H1 (cell line): ENCODE measurements around the gene BBS9. TPM values are rescaled to one million over a fixed set of nuclear protein-coding genes. Genes with fewer than 3 reads are reported as not detected.

Source experiments
- CEBPB ChIP-seq: IDR thresholded peaks from 2 replicates; pipeline ENCODE4 v1.6.1; 2012; ENCODE audit warnings: low read depth, low read length
- CHD1 ChIP-seq: IDR thresholded peaks from 2 replicates; pipeline ENCODE4 v1.6.1; 2012; ENCODE audit warnings: low read depth, low read length, improper control_type of control experiment
- CHD2 ChIP-seq: IDR thresholded peaks from 2 replicates; pipeline ENCODE4 v1.6.1; 2012; ENCODE audit warnings: low read length, improper control_type of control experiment
- HDAC2 ChIP-seq, 2 experiments: fragments of 300-600 bp in 1 of 2; sonication (generic) in 1 of 2; IDR thresholded peaks; 2 replicates each; pipeline ENCODE4 v1.6.1; 2011 to 2012; ENCODE audit warnings: low read depth in 2 of 2, low read length in 2 of 2, mild to moderate bottlenecking in 2 of 2, moderate library complexity in 2 of 2, borderline replicate concordance in 1 of 2, inconsistent platforms in 1 of 2
- KDM1A ChIP-seq: fragments of 200-600, 300-600 bp; sonication (generic); IDR thresholded peaks from 2 replicates; pipeline ENCODE4 v1.7.1; 2016; ENCODE audit warnings: mild to moderate bottlenecking, low read length, borderline replicate concordance
- KDM4A ChIP-seq: IDR thresholded peaks from one replicate; pipeline ENCODE4 v1.7.1; 2012; ENCODE audit warnings: low read depth, mild to moderate bottlenecking, moderate library complexity, low read length, inconsistent platforms; ENCODE audit not compliant: severe bottlenecking
- POLR2A ChIP-seq, 2 experiments: IDR thresholded peaks; 1 replicate in 1 of 2; 2 replicates in 1 of 2; pipeline ENCODE4 v1.6.1; 2011; ENCODE audit warnings: low read depth in 2 of 2, low read length in 2 of 2, mild to moderate bottlenecking in 2 of 2; ENCODE audit errors: control extremely low read depth in 1 of 2
- RFX5 ChIP-seq: IDR thresholded peaks from 2 replicates; pipeline ENCODE4 v1.6.1; 2011; ENCODE audit warnings: low read depth, low read length, improper control_type of control experiment, borderline replicate concordance
- RNF2 ChIP-seq: fragments of 200-900, 300-1000 bp; sonication (generic); IDR thresholded peaks from 2 replicates; pipeline ENCODE4 v1.7.1; 2016; ENCODE audit warnings: borderline replicate concordance, low read depth, mild to moderate bottlenecking, antibody characterized with exemption, low read length; ENCODE audit not compliant: poor library complexity, severe bottlenecking; ENCODE audit errors: missing control alignments
- SIRT6 ChIP-seq: IDR thresholded peaks from one replicate; pipeline ENCODE4 v1.7.1; 2012; ENCODE audit warnings: low read length, inconsistent platforms
- SP2 ChIP-seq: IDR thresholded peaks from 2 replicates; pipeline ENCODE4 v1.6.1; 2012; ENCODE audit warnings: mild to moderate bottlenecking, low read length, inconsistent platforms
- SRF ChIP-seq: IDR thresholded peaks from 2 replicates; pipeline ENCODE4 v1.6.1; 2011; ENCODE audit warnings: mild to moderate bottlenecking, low read depth, low read length, moderate library complexity
- polyA plus RNA-seq, 7 experiments: library from polyadenylated mRNA; depleted of rRNA in 3 of 7; stranded (reverse) in 5 of 7; unstranded in 2 of 7; fragments of >200 nt in 5 of 7; fragments of 200-250 nt in 2 of 7; gene quantifications; 1 replicate in 5 of 7; 2 replicates in 1 of 7; 4 replicates in 1 of 7; pipeline versions ENCODE4 v1.2.1 to v1.2.3, GENCODE V29; 2011 to 2013; ENCODE audit warnings: missing spikeins in 2 of 7, mixed read lengths in 2 of 7
- total RNA-seq: library from RNA; stranded (reverse); fragmentation: NEBNext Ultra II Directional; extraction: Animal tissue kit (Norgen Biotek cat#: 25700); gene quantifications from 2 replicates; pipeline ENCODE4 v1.2.1, GENCODE V29; 2021
- TF ChIP-seq, protein P1 (sequence below): fragments of 300-600 bp; sonication (generic); IDR thresholded peaks from 2 replicates; pipeline ENCODE4 v1.7.1; 2012; ENCODE audit warnings: low read length, moderate library complexity, mild to moderate bottlenecking, inconsistent platforms; ENCODE audit not compliant: insufficient replicate concordance

BBS9 gene
- total and polyA plus RNA-seq, 2 of the 8 experiments (the other 6 are each of a cell fraction or from before 2014, with no cell fraction given) = 22.3 to 37.0 TPM

GRCh38 chr7:33632322-33632721 is 503.0 kb downstream of the BBS9 start (continued):
- TF ChIP-seq, protein P1, sequence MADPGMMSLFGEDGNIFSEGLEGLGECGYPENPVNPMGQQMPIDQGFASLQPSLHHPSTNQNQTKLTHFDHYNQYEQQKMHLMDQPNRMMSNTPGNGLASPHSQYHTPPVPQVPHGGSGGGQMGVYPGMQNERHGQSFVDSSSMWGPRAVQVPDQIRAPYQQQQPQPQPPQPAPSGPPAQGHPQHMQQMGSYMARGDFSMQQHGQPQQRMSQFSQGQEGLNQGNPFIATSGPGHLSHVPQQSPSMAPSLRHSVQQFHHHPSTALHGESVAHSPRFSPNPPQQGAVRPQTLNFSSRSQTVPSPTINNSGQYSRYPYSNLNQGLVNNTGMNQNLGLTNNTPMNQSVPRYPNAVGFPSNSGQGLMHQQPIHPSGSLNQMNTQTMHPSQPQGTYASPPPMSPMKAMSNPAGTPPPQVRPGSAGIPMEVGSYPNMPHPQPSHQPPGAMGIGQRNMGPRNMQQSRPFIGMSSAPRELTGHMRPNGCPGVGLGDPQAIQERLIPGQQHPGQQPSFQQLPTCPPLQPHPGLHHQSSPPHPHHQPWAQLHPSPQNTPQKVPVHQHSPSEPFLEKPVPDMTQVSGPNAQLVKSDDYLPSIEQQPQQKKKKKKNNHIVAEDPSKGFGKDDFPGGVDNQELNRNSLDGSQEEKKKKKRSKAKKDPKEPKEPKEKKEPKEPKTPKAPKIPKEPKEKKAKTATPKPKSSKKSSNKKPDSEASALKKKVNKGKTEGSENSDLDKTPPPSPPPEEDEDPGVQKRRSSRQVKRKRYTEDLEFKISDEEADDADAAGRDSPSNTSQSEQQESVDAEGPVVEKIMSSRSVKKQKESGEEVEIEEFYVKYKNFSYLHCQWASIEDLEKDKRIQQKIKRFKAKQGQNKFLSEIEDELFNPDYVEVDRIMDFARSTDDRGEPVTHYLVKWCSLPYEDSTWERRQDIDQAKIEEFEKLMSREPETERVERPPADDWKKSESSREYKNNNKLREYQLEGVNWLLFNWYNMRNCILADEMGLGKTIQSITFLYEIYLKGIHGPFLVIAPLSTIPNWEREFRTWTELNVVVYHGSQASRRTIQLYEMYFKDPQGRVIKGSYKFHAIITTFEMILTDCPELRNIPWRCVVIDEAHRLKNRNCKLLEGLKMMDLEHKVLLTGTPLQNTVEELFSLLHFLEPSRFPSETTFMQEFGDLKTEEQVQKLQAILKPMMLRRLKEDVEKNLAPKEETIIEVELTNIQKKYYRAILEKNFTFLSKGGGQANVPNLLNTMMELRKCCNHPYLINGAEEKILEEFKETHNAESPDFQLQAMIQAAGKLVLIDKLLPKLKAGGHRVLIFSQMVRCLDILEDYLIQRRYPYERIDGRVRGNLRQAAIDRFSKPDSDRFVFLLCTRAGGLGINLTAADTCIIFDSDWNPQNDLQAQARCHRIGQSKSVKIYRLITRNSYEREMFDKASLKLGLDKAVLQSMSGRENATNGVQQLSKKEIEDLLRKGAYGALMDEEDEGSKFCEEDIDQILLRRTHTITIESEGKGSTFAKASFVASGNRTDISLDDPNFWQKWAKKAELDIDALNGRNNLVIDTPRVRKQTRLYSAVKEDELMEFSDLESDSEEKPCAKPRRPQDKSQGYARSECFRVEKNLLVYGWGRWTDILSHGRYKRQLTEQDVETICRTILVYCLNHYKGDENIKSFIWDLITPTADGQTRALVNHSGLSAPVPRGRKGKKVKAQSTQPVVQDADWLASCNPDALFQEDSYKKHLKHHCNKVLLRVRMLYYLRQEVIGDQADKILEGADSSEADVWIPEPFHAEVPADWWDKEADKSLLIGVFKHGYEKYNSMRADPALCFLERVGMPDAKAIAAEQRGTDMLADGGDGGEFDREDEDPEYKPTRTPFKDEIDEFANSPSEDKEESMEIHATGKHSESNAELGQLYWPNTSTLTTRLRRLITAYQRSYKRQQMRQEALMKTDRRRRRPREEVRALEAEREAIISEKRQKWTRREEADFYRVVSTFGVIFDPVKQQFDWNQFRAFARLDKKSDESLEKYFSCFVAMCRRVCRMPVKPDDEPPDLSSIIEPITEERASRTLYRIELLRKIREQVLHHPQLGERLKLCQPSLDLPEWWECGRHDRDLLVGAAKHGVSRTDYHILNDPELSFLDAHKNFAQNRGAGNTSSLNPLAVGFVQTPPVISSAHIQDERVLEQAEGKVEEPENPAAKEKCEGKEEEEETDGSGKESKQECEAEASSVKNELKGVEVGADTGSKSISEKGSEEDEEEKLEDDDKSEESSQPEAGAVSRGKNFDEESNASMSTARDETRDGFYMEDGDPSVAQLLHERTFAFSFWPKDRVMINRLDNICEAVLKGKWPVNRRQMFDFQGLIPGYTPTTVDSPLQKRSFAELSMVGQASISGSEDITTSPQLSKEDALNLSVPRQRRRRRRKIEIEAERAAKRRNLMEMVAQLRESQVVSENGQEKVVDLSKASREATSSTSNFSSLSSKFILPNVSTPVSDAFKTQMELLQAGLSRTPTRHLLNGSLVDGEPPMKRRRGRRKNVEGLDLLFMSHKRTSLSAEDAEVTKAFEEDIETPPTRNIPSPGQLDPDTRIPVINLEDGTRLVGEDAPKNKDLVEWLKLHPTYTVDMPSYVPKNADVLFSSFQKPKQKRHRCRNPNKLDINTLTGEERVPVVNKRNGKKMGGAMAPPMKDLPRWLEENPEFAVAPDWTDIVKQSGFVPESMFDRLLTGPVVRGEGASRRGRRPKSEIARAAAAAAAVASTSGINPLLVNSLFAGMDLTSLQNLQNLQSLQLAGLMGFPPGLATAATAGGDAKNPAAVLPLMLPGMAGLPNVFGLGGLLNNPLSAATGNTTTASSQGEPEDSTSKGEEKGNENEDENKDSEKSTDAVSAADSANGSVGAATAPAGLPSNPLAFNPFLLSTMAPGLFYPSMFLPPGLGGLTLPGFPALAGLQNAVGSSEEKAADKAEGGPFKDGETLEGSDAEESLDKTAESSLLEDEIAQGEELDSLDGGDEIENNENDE = no peak
- no peak for TF ChIP-seq RFX5
- TF ChIP-seq POLR2A (IDR thresholded peaks at IDR 0.05; ENCODE audit: control extremely low read depth in 1 of 2, low read depth in 2 of 2, low read length in 2 of 2) = no peak
- no peak for TF ChIP-seq CHD2
- no peak for TF ChIP-seq SP2
- no peak for TF ChIP-seq CHD1
- TF ChIP-seq SRF = no peak
- no peak for TF ChIP-seq KDM4A
- no peak for TF ChIP-seq HDAC2 (IDR thresholded peaks at IDR 0.05; ENCODE audit: borderline replicate concordance in 1 of 2, low read depth in 2 of 2, low read length in 2 of 2)
- no peak for TF ChIP-seq RNF2
- TF ChIP-seq CEBPB = no peak
- no peak for TF ChIP-seq SIRT6
- TF ChIP-seq KDM1A = no peak
- TF ChIP-seq, all 59 proteins: peak for 0
